HT1080 (cell line): Measurements from ENCODE around the gene HOXB7. TPM values are rescaled to one million over a fixed set of nuclear protein-coding genes. Genes with fewer than 3 reads are reported as not detected.
A peak's percentile ranks its signal among the peaks of the same experiment; 100 is the strongest.

ENCODE experiments used
- small RNA-seq: library from RNA; depleted of rRNA; stranded (forward); fragments of <200 nt; gene quantifications from one replicate; pipeline ENCODE3, GENCODE V24; 2014
- total RNA-seq: library from RNA; depleted of rRNA; stranded (reverse); fragments of >200 nt; shearing (Covaris generic); gene quantifications from 2 replicates; pipeline ENCODE4 v1.2.3, GENCODE V29; 2014; rRNA removed

The HOXB7 gene
- total RNA-seq, 1 experiment from 2014 or later: 17.8 TPM

Small RNAs within 50 kb of the gene (small RNA-seq; reads per million reads assigned to genes)
- 1.9 reads per million, percentile 82 among the genes with 10 or more reads in this experiment for gene MIR196A1

Other genes with a start within 250 kb of the HOXB7 start
- 0.18 TPM in 1 of 2 replicates, not detected in the other for gene SKAP1, start 180.8 kb downstream of the HOXB7 start, total RNA-seq
- gene HOXB1, start 80.0 kb downstream of the HOXB7 start, total RNA-seq: not detected in 2 replicates
- 34.3 and 40.1 TPM in 2 replicates for gene HOXB2, start 65.9 kb downstream of the HOXB7 start, total RNA-seq
- gene HOXB4, start 32.7 kb downstream of the HOXB7 start, total RNA-seq: 3.9 and 4.3 TPM in 2 replicates
- gene HOXB3, start 20.8 kb downstream of the HOXB7 start, total RNA-seq: 3.0 and 4.2 TPM in 2 replicates
- 0.47 and 0.51 TPM in 2 replicates for gene HOXB5, start 17.2 kb downstream of the HOXB7 start, total RNA-seq
- 19.2 and 23.4 TPM in 2 replicates for gene HOXB6, start 6.0 kb downstream of the HOXB7 start, total RNA-seq
- gene HOXB8, start 4.3 kb upstream of the HOXB7 start, total RNA-seq: 10.8 and 11.2 TPM in 2 replicates
- gene HOXB9, start 15.3 kb upstream of the HOXB7 start, total RNA-seq: 25.1 and 31.4 TPM in 2 replicates
- not detected in 2 replicates for gene PRAC1, start 111.5 kb upstream of the HOXB7 start, total RNA-seq
- gene PRAC2, start 112.2 kb upstream of the HOXB7 start, total RNA-seq: not detected in 2 replicates
- 0.11 and 0.13 TPM in 2 replicates for gene HOXB13, start 117.7 kb upstream of the HOXB7 start, total RNA-seq
- 0.21 and 1.0 TPM in 2 replicates for gene TTLL6, start 206.2 kb upstream of the HOXB7 start, total RNA-seq
- gene CALCOCO2, start 220.0 kb upstream of the HOXB7 start, total RNA-seq: 22.5 and 27.2 TPM in 2 replicates